ENCODE results near the gene RAB11A. TPM values are rescaled to one million over a fixed set of nuclear protein-coding genes. Genes with fewer than 3 reads are reported as not detected.

Gene RAB11A
- total and polyA plus RNA-seq, 2 of the 13 experiments (the other 11 are each of a cell fraction or from before 2014, with no cell fraction given): 161 to 162 TPM

GRCh38 chr15:65910341-65910740 is 41.0 kb downstream of the RAB11A start:
- peaks cover 2% of the 10 kb centered on the region for H3K4me1 ChIP-seq (ENCODE audit: insufficient read depth, low read length)
- no TSS peak for BruUV-seq (replicated peaks)
- no peak for FAIRE-seq

DNA sequence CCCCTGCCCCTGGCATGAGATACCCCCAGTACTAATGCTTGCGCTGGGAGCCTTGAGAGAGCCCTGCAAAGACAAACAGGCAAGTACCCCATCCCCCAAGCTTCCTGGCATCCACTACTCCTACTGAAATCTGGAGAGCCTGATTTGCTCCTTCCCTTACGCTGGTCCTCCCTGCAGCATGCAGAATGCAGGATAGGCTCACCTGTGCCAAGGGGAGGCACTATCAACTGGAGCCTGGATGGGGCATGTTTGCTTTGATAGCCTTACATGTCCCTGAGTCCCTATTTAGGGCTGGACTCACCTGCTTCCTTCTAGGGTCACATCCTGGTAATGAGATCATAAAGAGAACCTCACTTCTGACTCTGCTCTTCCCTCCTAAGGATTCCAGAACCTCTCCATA is 42.9 kb downstream of the RAB11A start:
- ChIA-PET CTCF (ENCODE audit: low intra/inter-chr PET ratio, low total read pairs) (no interaction called here), POLR2A (no interaction called here)
- Histone ChIP-seq H3K36me3 (replicated peaks in 1 of 2; ENCODE audit: control insufficient read depth in 1 of 2, insufficient read depth in 2 of 2, low read length in 2 of 2) (peaks cover 0 to 10% of the 10 kb centered on the region in 2 experiments; a peak in 3 of 5 replicates), H3K9ac (ENCODE audit: insufficient read depth, low read depth, low read length) (no peak overlapping the region), H3K4me1 (ENCODE audit: insufficient read depth, low read length) (peaks cover 13% of the 10 kb centered on the region), H3K79me2 (ENCODE audit: insufficient read depth, low read length) (no peaks in the 10 kb centered on the region), H4K20me1 (ENCODE audit: insufficient read depth, low read length) (no peaks in the 10 kb centered on the region), H3K4me2 (ENCODE audit: low read depth, low read length) (no peak overlapping the region), H3K27me3 (ENCODE audit: control insufficient read depth in 1 of 2, insufficient read depth in 2 of 2, low read length in 2 of 2) (no peaks in the 10 kb centered on the region), H3K27ac (ENCODE audit: extremely low read length, insufficient read depth, low read length) (no peak overlapping the region), H3K4me3 (replicated peaks in 1 of 3; ENCODE audit: insufficient read depth in 1 of 3, low read depth in 2 of 3, low read length in 3 of 3) (no peak overlapping the region), H3K9me3 (ENCODE audit: low read length) (no peaks in the 10 kb centered on the region), H2AFZ (ENCODE audit: low read length) (no peak overlapping the region)
- 92% methylated on average over 2 of the region's 2 CpGs for WGBS (ENCODE audit: low lambda C conversion rate)
- no peak for ATAC-seq
- in situ Hi-C loops (cut with HindIII; ENCODE audit: extremely low pct_ligation_motif_present, low pct_unique_long_range_greater_than_20kb): no loop called here
- intact Hi-C loops (cut with micrococcal nuclease; ENCODE audit: unreplicated experiment): loop anchor here (10.0 kb wide), 1 partner anchor 173 kb away; no protein-coding TSS in a partner anchor
- FAIRE-seq: no peak
- no peak for DNase-seq (ENCODE audit: low spot score)
- no TSS peak for BruUV-seq (replicated peaks)
- TF ChIP-seq GPN1 (CRISPR knock-in tag; IDR thresholded peaks at IDR 0.05; ENCODE audit: borderline replicate concordance): no peak
- TF ChIP-seq ZBTB3 (CRISPR knock-in tag; IDR thresholded peaks at IDR 0.05; ENCODE audit: borderline replicate concordance, low read depth): no peak
- TF ChIP-seq SUZ12 (IDR thresholded peaks at IDR 0.05; ENCODE audit: low read depth, low read length): no peak
- no peak for TF ChIP-seq AFF4 (CRISPR knock-in tag; IDR thresholded peaks at IDR 0.05)
- no peak for TF ChIP-seq SP140L (CRISPR knock-in tag; IDR thresholded peaks at IDR 0.05; ENCODE audit: borderline replicate concordance)
- TF ChIP-seq, protein P1, sequence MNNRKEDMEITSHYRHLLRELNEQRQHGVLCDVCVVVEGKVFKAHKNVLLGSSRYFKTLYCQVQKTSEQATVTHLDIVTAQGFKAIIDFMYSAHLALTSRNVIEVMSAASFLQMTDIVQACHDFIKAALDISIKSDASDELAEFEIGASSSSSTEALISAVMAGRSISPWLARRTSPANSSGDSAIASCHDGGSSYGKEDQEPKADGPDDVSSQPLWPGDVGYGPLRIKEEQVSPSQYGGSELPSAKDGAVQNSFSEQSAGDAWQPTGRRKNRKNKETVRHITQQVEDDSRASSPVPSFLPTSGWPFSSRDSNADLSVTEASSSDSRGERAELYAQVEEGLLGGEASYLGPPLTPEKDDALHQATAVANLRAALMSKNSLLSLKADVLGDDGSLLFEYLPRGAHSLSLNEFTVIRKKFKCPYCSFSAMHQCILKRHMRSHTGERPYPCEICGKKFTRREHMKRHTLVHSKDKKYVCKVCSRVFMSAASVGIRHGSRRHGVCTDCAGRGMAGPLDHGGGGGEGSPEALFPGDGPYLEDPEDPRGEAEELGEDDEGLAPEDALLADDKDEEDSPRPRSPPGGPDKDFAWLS (CRISPR knock-in tag; IDR thresholded peaks at IDR 0.05; ENCODE audit: borderline replicate concordance): no peak
- no peak for TF ChIP-seq HMG20B (CRISPR knock-in tag; conservative IDR thresholded peaks at IDR 0.05)

More at GRCh38 chr15:65910341-65910740, 41.0 kb downstream of the RAB11A start:
- WGBS (ENCODE audit: low lambda C conversion rate): 96% methylated on average over 4 of the region's 4 CpGs
- ChIA-PET POLR2A (no interaction called here), CTCF (ENCODE audit: low intra/inter-chr PET ratio, low total read pairs) (no interaction called here)
- Histone ChIP-seq H2AFZ (ENCODE audit: low read length) (no peak overlapping the region), H3K9ac (ENCODE audit: insufficient read depth, low read depth, low read length) (no peak overlapping the region), H3K36me3 (replicated peaks in 1 of 2; ENCODE audit: control insufficient read depth in 1 of 2, insufficient read depth in 2 of 2, low read length in 2 of 2) (peaks cover 0 to 22% of the 10 kb centered on the region in 2 experiments; a peak in 4 of 5 replicates), H3K79me2 (ENCODE audit: insufficient read depth, low read length) (no peaks in the 10 kb centered on the region), H4K20me1 (ENCODE audit: insufficient read depth, low read length) (no peaks in the 10 kb centered on the region), H3K4me3 (replicated peaks in 1 of 3; ENCODE audit: insufficient read depth in 1 of 3, low read depth in 2 of 3, low read length in 3 of 3) (no peak overlapping the region), H3K4me2 (ENCODE audit: low read depth, low read length) (no peak overlapping the region), H3K9me3 (ENCODE audit: low read length) (no peaks in the 10 kb centered on the region), H3K27me3 (ENCODE audit: control insufficient read depth in 1 of 2, insufficient read depth in 2 of 2, low read length in 2 of 2) (no peaks in the 10 kb centered on the region), H3K27ac (ENCODE audit: extremely low read length, insufficient read depth, low read length) (no peak overlapping the region)
- in situ Hi-C loops (cut with HindIII; ENCODE audit: extremely low pct_ligation_motif_present, low pct_unique_long_range_greater_than_20kb) (no loop called here), intact Hi-C loops (cut with micrococcal nuclease; ENCODE audit: unreplicated experiment) (loop anchor here (10.0 kb wide), 1 partner anchor 174 kb away; no protein-coding TSS in a partner anchor)
- no peak for DNase-seq (ENCODE audit: low spot score)
- no peak for TF ChIP-seq ZFP91 (CRISPR knock-in tag; IDR thresholded peaks at IDR 0.05; ENCODE audit: borderline replicate concordance)
- no peak for TF ChIP-seq SNAPC2 (CRISPR knock-in tag; IDR thresholded peaks at IDR 0.05)
- ATAC-seq: no peak

Measured in HepG2 (cell line).